ENCODE results near the gene ZNF512.

The ZNF512 gene

DNA sequence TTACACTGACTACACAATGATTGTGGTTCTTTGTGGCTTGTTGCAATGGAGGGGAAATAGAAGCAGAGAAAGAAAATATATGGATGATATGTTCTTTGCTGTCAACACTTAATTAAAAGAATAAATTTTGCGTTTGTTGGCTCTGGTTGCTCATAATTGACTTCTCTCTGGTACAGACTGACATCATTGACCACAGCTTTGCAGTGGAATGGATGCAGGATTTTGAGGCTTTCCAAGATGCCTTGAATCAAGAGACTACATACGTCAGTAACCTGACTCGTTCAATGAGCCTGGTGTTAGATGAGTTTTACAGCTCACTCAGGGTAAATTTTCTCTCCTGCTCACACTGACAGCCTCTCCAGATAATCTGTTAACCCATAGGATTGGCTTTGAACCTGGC lies 55.9 kb downstream of the ZNF512 start:
- no peaks in the 10 kb centered on the region for H3K9me3 Mint-ChIP-seq
- H3K27me3 Mint-ChIP-seq: no peaks in the 10 kb centered on the region
- H3K4me1 Mint-ChIP-seq (ENCODE audit: low read depth): peaks cover 38% of the 10 kb centered on the region
- peak overlapping the region; percentile 98 for H3K27ac Mint-ChIP-seq
- H3K36me3 Mint-ChIP-seq (ENCODE audit: low read depth): peaks cover 76% of the 10 kb centered on the region
- H3K4me3 Mint-ChIP-seq: peak overlapping the region; percentile 75

DNA sequence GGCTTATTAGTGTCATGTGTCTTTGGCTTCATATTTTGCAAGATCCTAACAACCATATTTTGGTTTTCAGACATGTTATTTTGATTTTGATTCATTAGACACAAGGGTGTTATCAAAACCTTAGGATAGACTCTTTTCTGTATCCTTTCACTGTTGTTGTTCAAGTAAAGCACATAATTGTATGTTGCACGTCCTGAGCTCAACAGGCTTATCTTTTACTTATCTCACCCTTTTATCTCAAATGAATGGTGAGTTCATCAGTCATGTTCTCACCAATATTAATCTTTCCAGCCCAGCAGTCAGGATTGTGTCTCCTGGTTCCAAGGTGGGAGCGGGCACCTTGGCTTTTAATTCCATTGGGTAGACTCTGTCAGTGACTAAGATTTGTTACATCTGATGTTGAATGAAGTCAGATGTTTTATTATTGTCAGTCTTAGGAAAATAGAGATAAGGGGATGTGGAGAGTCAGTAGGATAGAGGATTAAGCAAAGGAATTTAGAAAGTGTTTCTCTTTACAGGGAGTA lies 57.9 kb downstream of the ZNF512 start:
- Mint-ChIP-seq H3K36me3 (ENCODE audit: low read depth) (peaks cover 71% of the 10 kb centered on the region), H3K27me3 (no peaks in the 10 kb centered on the region)

DNA sequence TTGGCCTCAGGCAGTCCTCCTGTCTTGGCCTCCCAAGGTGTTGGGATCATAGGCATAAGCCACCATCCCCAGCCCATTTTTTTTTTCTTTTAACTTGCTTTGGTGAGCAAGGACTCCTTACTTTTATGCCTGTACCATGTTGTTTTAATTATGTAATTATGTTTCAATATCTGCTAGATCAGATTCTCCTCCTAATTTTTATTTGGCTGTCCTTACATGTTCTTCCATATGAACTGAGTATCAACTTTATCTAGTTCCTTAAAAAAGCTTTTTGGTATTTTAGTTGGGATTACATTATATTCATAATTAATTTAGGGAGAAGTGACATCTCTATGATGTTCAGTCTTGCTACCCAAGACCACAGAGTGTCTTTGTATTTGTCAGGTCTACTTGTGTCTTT lies 62.4 kb downstream of the ZNF512 start:
- Mint-ChIP-seq H3K9me3 (no peaks in the 10 kb centered on the region), H3K4me3 (no peak overlapping the region), H3K27me3 (no peaks in the 10 kb centered on the region), H3K36me3 (ENCODE audit: low read depth) (peaks cover 72% of the 10 kb centered on the region), H3K4me1 (ENCODE audit: low read depth) (no peaks in the 10 kb centered on the region), H3K27ac (no peak overlapping the region)

More for the DNA sequence above, 57.9 kb downstream of the ZNF512 start:
- Mint-ChIP-seq H3K4me1 (ENCODE audit: low read depth) (peaks cover 33% of the 10 kb centered on the region), H3K4me3 (no peak overlapping the region), H3K27ac (no peak overlapping the region), H3K9me3 (no peaks in the 10 kb centered on the region)

DNA sequence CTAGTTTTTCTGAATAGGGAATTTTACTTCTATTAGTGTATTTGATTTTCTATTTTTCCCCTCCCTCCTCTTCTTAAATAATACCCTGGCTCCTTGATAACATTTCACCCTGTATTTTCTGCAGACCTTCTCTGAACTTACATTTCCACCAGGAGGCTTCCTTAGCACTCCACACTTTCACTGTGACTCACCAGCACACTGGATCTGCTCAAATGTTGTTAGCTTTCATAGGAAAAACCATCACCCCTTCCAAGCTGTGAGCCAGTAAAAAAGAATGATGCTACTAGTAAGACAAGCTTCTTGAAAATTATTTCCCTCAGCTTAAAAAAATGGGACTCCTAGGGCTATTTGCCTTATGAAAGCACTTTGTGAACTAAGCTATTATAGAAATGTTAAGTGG lies 64.4 kb downstream of the ZNF512 start:
- H3K36me3 Mint-ChIP-seq (ENCODE audit: low read depth): peaks cover 67% of the 10 kb centered on the region
- H3K27ac Mint-ChIP-seq: peak overlapping the region; percentile 15
- H3K9me3 Mint-ChIP-seq: no peaks in the 10 kb centered on the region
- H3K27me3 Mint-ChIP-seq: no peaks in the 10 kb centered on the region
- no peak overlapping the region for H3K4me3 Mint-ChIP-seq
- peaks cover 2% of the 10 kb centered on the region for H3K4me1 Mint-ChIP-seq (ENCODE audit: low read depth)

DNA sequence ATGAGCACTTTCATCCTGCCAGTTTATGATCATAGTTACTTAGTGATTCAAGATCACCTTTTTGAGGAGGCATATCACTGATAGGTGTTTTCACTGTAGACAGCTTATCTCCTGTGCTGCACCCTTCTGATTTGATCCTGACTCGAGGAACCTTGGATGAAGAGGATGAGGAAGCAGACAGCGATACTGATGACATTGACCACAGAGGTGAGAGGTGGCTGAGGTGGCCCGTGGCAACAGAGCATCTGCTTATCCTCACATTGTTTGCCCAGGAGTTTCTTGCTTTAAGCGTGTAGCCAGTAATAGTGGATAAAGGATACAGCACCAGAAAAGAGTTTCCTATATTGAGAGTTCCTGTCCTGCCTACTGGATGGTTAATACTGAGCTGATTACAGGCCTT lies 64.9 kb downstream of the ZNF512 start:
- no peaks in the 10 kb centered on the region for H3K9me3 Mint-ChIP-seq
- peaks cover 70% of the 10 kb centered on the region for H3K36me3 Mint-ChIP-seq (ENCODE audit: low read depth)
- H3K27me3 Mint-ChIP-seq: no peaks in the 10 kb centered on the region
- H3K4me3 Mint-ChIP-seq: no peak overlapping the region
- H3K4me1 Mint-ChIP-seq (ENCODE audit: low read depth): peaks cover 6% of the 10 kb centered on the region
- no peak overlapping the region for H3K27ac Mint-ChIP-seq

DNA sequence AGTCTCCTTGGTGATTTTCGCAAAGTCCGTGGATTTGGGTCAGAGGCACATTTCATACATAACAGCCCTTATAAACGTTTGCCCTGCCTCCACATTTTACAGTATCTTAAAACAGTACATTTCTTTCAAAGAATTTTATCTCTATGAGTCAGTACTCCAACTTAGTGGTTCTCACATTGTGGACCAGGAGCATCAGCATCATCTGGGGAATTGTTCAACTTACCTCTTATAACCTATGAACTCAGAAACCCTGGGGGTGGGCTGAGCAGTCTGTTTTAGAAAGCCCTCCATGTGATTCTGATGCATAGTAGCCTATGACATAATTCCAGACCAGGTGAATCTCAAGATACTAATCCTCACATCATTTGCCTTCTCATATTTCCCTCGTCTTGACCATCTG lies 68.2 kb downstream of the ZNF512 start:
- no peak overlapping the region for H3K27ac Mint-ChIP-seq
- peaks cover 81% of the 10 kb centered on the region for H3K36me3 Mint-ChIP-seq (ENCODE audit: low read depth)
- peaks cover 22% of the 10 kb centered on the region for H3K4me1 Mint-ChIP-seq (ENCODE audit: low read depth)
- H3K27me3 Mint-ChIP-seq: no peaks in the 10 kb centered on the region
- H3K9me3 Mint-ChIP-seq: no peaks in the 10 kb centered on the region
- H3K4me3 Mint-ChIP-seq: no peak overlapping the region

DNA sequence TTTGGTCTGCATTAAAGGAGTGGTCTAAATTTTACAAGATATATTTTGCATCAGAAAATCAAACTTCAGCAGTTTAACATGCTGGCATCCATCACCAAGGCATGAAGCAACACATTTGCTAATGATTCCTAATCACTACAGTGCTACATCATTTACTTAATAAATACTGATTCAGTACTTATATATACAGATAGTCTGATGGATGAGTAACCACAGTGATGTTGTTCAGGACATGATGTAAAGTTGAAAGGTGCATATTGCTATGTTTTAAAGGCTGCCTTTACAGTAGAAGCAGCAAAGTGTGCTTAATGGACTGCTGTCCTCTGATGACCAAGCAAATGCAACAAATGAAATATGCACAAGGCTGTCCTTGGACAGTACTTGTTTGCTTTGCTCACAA lies 69.5 kb downstream of the ZNF512 start:
- peak overlapping the region; percentile 51 for H3K27ac Mint-ChIP-seq
- no peaks in the 10 kb centered on the region for H3K27me3 Mint-ChIP-seq
- peaks cover 22% of the 10 kb centered on the region for H3K4me1 Mint-ChIP-seq (ENCODE audit: low read depth)
- peaks cover 81% of the 10 kb centered on the region for H3K36me3 Mint-ChIP-seq (ENCODE audit: low read depth)
- no peak overlapping the region for H3K4me3 Mint-ChIP-seq
- no peaks in the 10 kb centered on the region for H3K9me3 Mint-ChIP-seq

DNA sequence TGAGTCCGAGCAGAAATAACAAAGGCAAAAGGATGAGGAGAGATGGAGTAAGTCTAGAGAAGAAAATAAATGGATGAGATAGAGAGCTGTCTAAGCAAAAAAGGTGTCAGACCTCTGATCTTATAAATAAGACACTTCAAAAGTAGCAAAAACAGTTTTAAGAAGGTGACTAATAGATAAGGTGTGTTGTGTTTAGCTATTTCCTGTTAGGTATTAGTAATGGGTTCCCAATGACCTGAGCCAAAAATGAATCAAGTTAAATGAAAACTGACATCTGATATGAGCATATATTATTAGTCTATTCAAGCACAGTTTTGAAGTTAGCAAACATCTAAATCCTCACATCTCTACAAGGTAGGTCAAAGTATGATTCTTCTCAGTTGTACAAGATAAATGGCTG lies 69.9 kb downstream of the ZNF512 start:
- peak overlapping the region; percentile 51 for H3K27ac Mint-ChIP-seq
- no peaks in the 10 kb centered on the region for H3K27me3 Mint-ChIP-seq
- peaks cover 77% of the 10 kb centered on the region for H3K36me3 Mint-ChIP-seq (ENCODE audit: low read depth)
- no peaks in the 10 kb centered on the region for H3K9me3 Mint-ChIP-seq
- H3K4me1 Mint-ChIP-seq (ENCODE audit: low read depth): peaks cover 22% of the 10 kb centered on the region
- H3K4me3 Mint-ChIP-seq: no peak overlapping the region

DNA sequence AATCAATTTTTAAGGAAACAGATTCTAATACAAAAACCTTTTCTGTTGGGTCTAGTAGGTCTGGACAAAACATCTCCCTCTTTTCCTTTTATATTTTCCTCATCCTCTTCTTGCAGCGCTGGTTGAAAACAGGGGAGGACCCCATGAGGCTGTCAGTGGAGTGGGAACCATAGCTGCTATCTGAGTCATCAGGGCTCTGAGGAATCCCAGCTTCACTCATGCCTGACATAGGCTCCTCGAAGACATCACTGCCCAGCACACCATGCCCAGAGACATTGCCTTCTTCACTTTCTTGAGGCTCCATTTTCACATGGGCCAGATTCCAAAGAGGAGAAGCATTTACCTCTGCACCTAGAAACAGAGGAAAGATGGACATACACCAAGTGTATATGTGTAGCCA lies 70.6 kb downstream of the ZNF512 start:
- Mint-ChIP-seq H3K27ac (peak overlapping the region; percentile 57), H3K4me1 (ENCODE audit: low read depth) (peaks cover 22% of the 10 kb centered on the region), H3K9me3 (no peaks in the 10 kb centered on the region), H3K27me3 (no peaks in the 10 kb centered on the region), H3K4me3 (no peak overlapping the region), H3K36me3 (ENCODE audit: low read depth) (peaks cover 71% of the 10 kb centered on the region)

DNA sequence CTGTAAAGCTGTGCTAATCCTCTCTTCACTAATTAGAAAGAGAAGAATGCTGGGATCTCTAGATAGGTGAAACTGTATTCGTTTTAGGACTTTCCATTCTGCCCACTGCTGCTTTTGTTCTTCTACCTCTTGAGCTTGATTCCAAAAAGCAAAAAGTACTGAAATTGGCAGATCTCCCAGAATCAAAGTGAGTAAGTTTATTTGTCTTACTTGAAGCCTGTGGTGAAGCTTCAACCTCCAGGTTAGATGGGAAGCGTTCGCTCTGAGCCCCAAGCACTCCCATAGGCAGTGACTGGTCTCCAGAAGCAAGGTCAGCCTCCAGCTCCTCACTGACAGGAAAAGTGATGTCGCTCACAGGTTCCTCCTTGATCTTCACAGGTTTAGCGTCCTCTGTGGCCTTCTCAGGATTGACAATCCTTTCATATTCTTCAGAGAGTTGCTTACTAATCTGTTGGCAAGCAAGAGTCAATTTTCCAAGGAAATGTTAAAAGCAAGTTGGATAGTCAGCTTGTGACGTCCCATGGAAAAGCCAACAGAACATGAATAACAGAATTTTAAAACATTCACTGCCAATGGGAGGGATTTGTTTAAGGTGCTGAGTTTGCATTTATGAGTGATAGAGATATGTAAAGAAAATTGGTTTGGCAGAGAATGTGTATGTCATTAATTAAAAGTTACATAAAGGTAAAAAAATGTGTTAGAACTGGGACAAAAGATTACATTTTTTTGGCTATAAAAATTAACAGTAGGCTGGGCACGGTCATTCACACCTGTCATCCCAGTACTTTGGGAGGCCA lies 72.5 kb downstream of the ZNF512 start:
- H3K4me3 Mint-ChIP-seq: no peak overlapping the region
- no peaks in the 10 kb centered on the region for H3K9me3 Mint-ChIP-seq
- no peaks in the 10 kb centered on the region for H3K27me3 Mint-ChIP-seq
- no peak overlapping the region for H3K27ac Mint-ChIP-seq
- H3K36me3 Mint-ChIP-seq (ENCODE audit: low read depth): peaks cover 68% of the 10 kb centered on the region
- peaks cover 27% of the 10 kb centered on the region for H3K4me1 Mint-ChIP-seq (ENCODE audit: low read depth)

DNA sequence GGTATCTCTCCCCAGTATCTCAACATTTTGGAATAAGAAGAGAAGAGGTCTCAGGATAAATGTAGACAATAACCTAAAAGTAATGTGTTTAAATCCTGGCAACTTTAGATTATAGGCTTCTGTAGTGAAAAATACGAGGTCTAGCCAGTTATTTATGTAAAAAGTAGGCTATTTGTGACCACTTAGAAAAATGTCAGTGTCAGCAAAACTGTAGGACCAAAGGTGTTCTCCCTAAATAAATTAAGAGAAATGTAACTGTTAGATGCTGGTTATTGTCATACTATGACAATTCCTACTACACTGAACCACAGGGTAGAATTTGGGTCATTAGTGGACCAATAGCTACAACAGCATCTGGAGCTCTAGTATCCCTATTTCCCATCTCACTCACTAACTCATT lies 78.5 kb downstream of the ZNF512 start:
- Mint-ChIP-seq H3K9me3 (no peaks in the 10 kb centered on the region), H3K36me3 (ENCODE audit: low read depth) (peaks cover 45% of the 10 kb centered on the region), H3K4me3 (peak overlapping the region; percentile 28), H3K27ac (no peak overlapping the region), H3K27me3 (no peaks in the 10 kb centered on the region), H3K4me1 (ENCODE audit: low read depth) (peaks cover 46% of the 10 kb centered on the region)

DNA sequence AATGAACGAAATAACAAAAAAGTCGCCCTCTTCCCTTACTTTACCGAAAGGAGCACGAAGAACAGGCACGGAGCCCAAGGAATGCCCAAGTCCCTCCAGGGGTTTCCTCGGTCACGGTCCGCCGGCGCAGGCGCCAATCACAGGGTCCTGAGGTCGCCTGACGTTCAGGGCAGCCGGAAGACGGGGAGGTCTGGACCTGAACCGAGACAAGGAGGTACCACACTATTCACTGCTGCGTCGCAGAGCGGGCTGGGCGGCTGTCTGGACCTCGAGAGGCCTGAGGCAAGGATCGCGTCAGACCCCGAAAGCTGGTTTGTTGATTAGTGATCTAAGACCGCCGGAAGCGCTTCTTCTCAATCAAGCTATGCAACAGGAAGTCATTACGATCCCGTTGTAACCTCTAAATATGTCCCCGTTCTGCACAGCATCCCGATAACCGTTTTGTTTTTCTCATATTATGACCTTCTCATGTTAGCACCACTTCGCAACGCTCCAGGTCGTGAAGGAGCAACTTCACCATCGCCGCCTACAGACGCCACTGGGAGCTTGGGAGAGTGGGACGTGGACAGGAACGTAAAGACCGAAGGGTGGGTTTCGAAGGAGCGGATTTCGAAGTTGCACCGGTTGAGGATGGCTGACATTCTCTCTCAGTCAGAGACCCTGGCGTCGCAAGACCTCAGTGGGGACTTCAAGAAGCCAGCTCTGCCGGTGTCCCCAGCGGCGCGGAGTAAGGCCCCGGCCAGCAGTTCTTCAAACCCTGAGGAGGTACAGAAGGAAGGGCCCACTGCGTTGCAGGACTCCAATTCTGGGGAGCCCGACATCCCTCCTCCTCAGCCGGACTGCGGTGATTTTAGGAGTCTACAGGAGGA lies 80.7 kb downstream of the ZNF512 start, which contains the start of the genes SLC4A1AP and SUPT7L:
Gene SLC4A1AP (plus strand): TSS at position 605 of the 869 bp plus-strand sequence. CDS start 26 bp downstream, at position 631.
Gene SUPT7L (minus strand): TSS at position 330 of the 869 bp plus-strand sequence. CDS start 1,422 bp downstream, outside the sequence.
- Mint-ChIP-seq H3K36me3 (ENCODE audit: low read depth) (peaks cover 46% of the 10 kb centered on the region), H3K4me3 (peak within 1 kb of the TSS; percentile 99), H3K4me1 (ENCODE audit: low read depth) (peaks cover 54% of the 10 kb centered on the region), H3K27ac (peak within 1 kb of the TSS; percentile 99), H3K9me3 (no peaks in the 10 kb centered on the region), H3K27me3 (no peaks in the 10 kb centered on the region)

DNA sequence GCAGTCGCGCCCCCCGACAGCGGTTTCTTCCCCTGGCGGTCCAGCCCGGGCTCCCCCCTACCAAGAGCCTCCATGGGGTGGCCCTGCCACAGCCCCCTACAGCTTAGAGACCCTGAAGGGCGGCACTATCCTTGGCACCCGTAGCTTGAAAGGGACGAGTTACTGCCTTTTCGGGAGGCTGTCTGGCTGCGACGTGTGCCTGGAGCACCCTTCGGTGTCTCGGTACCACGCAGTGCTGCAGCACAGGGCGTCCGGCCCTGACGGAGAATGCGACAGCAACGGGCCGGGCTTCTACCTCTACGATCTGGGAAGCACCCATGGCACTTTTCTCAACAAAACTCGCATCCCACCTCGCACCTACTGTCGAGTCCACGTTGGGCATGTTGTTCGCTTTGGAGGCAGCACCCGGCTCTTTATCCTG lies 81.3 kb downstream of the ZNF512 start:
- peaks cover 49% of the 10 kb centered on the region for H3K36me3 Mint-ChIP-seq (ENCODE audit: low read depth)
- H3K27me3 Mint-ChIP-seq: no peaks in the 10 kb centered on the region
- no peaks in the 10 kb centered on the region for H3K9me3 Mint-ChIP-seq
- H3K27ac Mint-ChIP-seq: peak overlapping the region; percentile 99
- H3K4me3 Mint-ChIP-seq: peak overlapping the region; percentile 99
- peaks cover 54% of the 10 kb centered on the region for H3K4me1 Mint-ChIP-seq (ENCODE audit: low read depth)

DNA sequence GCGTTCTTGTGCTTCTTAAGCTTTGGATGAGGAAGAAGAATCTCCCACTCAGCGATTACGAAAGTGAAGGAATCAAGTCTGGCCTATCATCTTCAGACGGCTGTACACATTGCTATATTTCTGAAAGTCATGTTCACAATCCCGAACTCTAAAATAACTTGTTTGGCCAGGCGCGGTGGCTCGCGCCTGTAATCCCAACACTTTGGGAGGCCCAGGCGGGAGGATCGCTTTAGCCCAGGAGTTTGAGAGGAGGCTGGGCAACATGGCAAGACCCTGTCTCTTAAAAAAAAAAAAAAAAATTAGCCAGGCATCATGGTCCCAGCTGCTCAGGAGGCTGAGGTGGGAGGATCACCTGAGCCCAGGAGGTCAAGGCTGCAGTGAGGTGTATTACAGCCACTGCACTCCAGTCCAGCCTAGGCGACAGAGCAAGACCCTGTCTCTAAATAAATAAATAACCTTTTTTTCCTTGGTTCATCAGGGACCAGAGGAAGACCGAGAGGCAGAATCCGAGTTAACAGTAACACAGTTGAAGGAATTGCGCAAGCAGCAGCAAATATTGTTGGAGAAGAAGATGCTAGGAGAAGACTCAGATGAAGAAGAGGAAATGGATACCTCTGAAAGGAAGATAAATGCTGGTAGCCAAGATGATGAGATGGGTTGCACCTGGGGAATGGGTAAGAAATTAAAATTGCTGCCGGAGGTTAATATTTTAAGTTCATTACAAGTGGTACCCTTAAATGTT lies 82.0 kb downstream of the ZNF512 start:
- H3K27ac Mint-ChIP-seq: peak overlapping the region; percentile 78
- H3K27me3 Mint-ChIP-seq: no peaks in the 10 kb centered on the region
- H3K9me3 Mint-ChIP-seq: no peaks in the 10 kb centered on the region
- H3K4me1 Mint-ChIP-seq (ENCODE audit: low read depth): peaks cover 51% of the 10 kb centered on the region
- peak overlapping the region; percentile 99 for H3K4me3 Mint-ChIP-seq
- H3K36me3 Mint-ChIP-seq (ENCODE audit: low read depth): peaks cover 46% of the 10 kb centered on the region

Data from stimulated activated naive CD8-positive, alpha-beta T cell treated with anti-CD3 and anti-CD28 coated beads, Interleukin-15, Interleukin-2, amounts not matched to agents 100 ng/mL and 50 ng/mL, for 24 hours (primary cell).